Measurements from ENCODE around the gene TMEM130. TPM values are rescaled to one million over a fixed set of nuclear protein-coding genes. Genes with fewer than 3 reads are reported as not detected.

TMEM130 gene
- total RNA-seq, 2 experiments from 2014 or later = 0.38 TPM; not detected in 1

DNA sequence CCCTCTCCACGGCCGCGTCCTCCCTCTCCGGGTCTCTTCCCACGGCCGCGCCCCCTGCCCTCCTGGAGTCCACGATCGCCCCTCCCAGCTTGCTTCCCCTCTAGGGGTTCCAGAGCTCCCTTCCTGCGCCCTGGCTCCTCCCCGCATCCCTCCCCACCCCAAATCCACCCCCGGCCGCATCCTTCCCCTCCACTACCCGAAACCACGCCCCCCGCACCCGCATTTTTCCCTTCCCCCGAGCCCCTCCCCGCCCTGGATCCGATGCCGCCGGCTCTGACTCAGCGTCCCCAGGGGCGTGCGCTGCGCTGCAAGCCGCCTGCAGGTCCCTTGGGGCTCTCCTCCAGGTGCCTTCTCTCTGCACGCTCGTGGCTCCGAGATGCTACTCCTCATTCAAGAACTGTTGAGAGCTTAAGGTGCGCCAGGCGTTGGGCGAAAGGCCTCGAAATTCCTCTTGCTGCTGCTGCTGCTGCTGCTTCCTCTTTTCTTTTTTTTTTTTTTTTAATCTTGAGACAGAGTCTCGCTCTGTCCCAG is 372 bp upstream of the TMEM130 start:
- no peak overlapping the region for H3K27ac Mint-ChIP-seq
- H3K36me3 Mint-ChIP-seq (ENCODE audit: low read depth) = no peaks in the 10 kb centered on the region
- ATAC-seq (peak; percentile 90), DNase-seq (peak; percentile 79)
- H3K4me1 Mint-ChIP-seq (ENCODE audit: low read depth) = no peaks in the 10 kb centered on the region
- intact Hi-C loops (cut with micrococcal nuclease) = no loop called here
- CTCF ChIA-PET = interaction anchor here (1.4 kb wide), 1 partner anchor 9 kb away, joined by 3 read pairs; no protein-coding TSS in a partner anchor
- POLR2A ChIA-PET = no interaction called here
- H3K4me3 Mint-ChIP-seq = peak overlapping the region; percentile 65
- TF ChIP-seq, protein P1, sequence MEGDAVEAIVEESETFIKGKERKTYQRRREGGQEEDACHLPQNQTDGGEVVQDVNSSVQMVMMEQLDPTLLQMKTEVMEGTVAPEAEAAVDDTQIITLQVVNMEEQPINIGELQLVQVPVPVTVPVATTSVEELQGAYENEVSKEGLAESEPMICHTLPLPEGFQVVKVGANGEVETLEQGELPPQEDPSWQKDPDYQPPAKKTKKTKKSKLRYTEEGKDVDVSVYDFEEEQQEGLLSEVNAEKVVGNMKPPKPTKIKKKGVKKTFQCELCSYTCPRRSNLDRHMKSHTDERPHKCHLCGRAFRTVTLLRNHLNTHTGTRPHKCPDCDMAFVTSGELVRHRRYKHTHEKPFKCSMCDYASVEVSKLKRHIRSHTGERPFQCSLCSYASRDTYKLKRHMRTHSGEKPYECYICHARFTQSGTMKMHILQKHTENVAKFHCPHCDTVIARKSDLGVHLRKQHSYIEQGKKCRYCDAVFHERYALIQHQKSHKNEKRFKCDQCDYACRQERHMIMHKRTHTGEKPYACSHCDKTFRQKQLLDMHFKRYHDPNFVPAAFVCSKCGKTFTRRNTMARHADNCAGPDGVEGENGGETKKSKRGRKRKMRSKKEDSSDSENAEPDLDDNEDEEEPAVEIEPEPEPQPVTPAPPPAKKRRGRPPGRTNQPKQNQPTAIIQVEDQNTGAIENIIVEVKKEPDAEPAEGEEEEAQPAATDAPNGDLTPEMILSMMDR (IDR thresholded peaks at IDR 0.05) = no peak
- H3K9me3 Mint-ChIP-seq = no peaks in the 10 kb centered on the region
- peaks cover 21% of the 10 kb centered on the region for H3K27me3 Mint-ChIP-seq

DNA sequence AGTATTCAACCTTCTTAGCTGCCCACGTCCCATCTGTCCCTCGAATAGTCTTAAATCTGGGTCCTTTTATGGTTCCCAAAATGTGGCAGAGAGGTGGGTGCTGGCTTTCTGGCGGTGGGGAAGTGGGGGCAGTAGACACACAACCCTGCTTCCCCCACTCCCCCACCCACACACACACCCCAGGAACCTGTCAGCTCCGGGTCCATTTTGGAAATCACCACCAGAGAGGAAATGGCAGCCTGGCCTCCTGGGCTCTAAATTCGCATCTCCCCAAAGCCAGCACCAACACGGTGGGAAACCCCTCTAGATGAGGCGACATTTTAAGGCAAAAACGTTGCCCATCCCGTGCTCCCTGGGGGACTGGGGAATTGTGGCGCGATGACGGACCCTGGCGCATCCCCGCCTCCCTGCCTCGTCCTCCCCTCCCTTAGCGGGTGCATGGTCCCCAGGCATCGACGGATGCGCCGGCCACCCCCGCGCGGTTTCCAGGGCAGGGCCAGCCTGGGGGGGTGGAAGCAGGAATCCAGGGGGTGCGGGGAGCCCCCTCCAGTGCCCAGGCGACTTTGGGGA is 702 bp downstream of the TMEM130 start:
- CTCF ChIA-PET = no interaction called here
- no peaks in the 10 kb centered on the region for H3K36me3 Mint-ChIP-seq (ENCODE audit: low read depth)
- ATAC-seq = no peak
- peaks cover 24% of the 10 kb centered on the region for H3K27me3 Mint-ChIP-seq
- H3K4me3 Mint-ChIP-seq = no peak overlapping the region
- DNase-seq = no peak
- H3K27ac Mint-ChIP-seq = no peak overlapping the region
- intact Hi-C loops (cut with micrococcal nuclease) = no loop called here
- H3K9me3 Mint-ChIP-seq = no peaks in the 10 kb centered on the region
- TF ChIP-seq, protein P1 (IDR thresholded peaks at IDR 0.05) = no peak
- POLR2A ChIA-PET = interaction anchor here (0.7 kb wide), 1 partner anchor 8 kb away, joined by 3 read pairs; no protein-coding TSS in a partner anchor
- H3K4me1 Mint-ChIP-seq (ENCODE audit: low read depth) = no peaks in the 10 kb centered on the region

DNA sequence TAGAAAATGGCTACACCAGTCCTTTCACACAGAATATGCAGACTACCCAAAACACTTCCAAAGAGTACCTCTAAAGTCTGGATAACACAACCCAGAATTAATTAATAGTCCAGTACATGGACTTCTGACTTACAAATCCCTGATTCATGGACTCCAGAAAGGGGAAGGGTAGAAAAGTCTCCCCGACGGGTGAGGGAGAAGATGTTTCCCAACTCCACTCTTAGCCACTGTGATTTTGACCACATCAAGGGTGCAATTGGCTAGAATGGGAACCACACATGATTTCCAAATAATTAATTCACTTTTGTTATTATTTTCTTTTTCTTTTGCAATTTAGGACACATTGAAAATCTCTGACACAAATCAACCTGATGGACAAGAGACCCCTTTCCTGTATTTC is 1.4 kb downstream of the TMEM130 start:
- ATAC-seq (no peak), DNase-seq (no peak)
- Mint-ChIP-seq H3K9me3 (no peaks in the 10 kb centered on the region), H3K4me3 (no peak overlapping the region), H3K36me3 (ENCODE audit: low read depth) (no peaks in the 10 kb centered on the region), H3K27ac (no peak overlapping the region), H3K27me3 (peaks cover 24% of the 10 kb centered on the region), H3K4me1 (ENCODE audit: low read depth) (no peaks in the 10 kb centered on the region)
- ChIA-PET POLR2A (interaction anchor here (0.7 kb wide), 1 partner anchor 9 kb away, joined by 3 read pairs; no protein-coding TSS in a partner anchor), CTCF (no interaction called here)
- intact Hi-C loops (cut with micrococcal nuclease) = no loop called here
- TF ChIP-seq, protein P1 (IDR thresholded peaks at IDR 0.05) = no peak

DNA sequence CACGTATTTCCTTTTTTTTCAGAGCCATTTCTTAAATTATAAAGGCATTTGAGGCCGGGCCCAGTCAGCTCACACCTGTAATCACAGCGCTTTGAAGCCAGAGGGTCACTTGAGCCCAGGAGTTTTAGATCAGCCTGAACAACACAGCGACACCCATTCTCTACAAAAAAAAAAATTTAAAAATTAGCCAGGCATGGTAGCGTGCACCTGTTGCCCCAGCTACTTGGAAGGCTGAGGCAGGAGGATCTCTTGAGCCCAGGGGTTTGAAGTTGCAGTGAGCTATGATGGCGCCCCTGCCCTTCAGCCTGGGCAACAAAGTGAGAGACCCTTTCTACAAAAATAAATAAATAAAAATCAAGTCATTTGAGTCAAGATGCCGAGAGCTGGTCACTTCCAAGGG is 3.0 kb downstream of the TMEM130 start:
- TF ChIP-seq, protein P1 (IDR thresholded peaks at IDR 0.05) = no peak
- no peaks in the 10 kb centered on the region for H3K9me3 Mint-ChIP-seq
- H3K4me1 Mint-ChIP-seq (ENCODE audit: low read depth) = no peaks in the 10 kb centered on the region
- no peaks in the 10 kb centered on the region for H3K36me3 Mint-ChIP-seq (ENCODE audit: low read depth)
- ATAC-seq (no peak), DNase-seq (no peak)
- H3K27me3 Mint-ChIP-seq = peaks cover 21% of the 10 kb centered on the region
- no peak overlapping the region for H3K4me3 Mint-ChIP-seq
- ChIA-PET CTCF (no interaction called here), POLR2A (no interaction called here)
- intact Hi-C loops (cut with micrococcal nuclease) = no loop called here
- H3K27ac Mint-ChIP-seq = no peak overlapping the region

DNA sequence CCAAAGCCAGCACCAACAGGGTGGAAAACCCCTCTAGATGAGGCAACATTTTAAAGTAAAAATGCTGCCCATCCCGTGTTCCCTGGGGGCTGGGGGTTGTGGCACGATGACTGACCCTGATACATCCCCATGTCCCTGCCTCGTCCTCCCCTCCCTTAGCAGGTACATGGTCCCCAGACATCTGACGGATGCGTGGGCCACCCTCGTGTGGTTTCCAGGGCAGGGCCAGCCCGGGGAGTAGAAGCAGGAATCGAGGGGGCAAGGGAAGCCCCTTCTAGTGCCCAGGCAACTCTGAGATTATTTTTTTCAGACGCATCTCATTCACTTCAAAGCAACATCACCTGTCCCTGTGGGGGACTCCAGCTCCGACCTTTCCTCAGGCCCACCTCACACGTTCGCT is 3.5 kb downstream of the TMEM130 start:
- no peak overlapping the region for H3K4me3 Mint-ChIP-seq
- TF ChIP-seq, protein P1 (IDR thresholded peaks at IDR 0.05) = no peak
- DNase-seq (no peak), ATAC-seq (no peak)
- ChIA-PET POLR2A (no interaction called here), CTCF (no interaction called here)
- no peak overlapping the region for H3K27ac Mint-ChIP-seq
- peaks cover 19% of the 10 kb centered on the region for H3K27me3 Mint-ChIP-seq
- H3K9me3 Mint-ChIP-seq = no peaks in the 10 kb centered on the region
- intact Hi-C loops (cut with micrococcal nuclease) = no loop called here
- no peaks in the 10 kb centered on the region for H3K36me3 Mint-ChIP-seq (ENCODE audit: low read depth)
- H3K4me1 Mint-ChIP-seq (ENCODE audit: low read depth) = no peaks in the 10 kb centered on the region

Data from activated CD8-positive, alpha-beta T cell treated with anti-CD3 and anti-CD28 coated beads for 36 hours (primary cell).